Astrocyte (in vitro differentiated cells and primary cell): Measurements from ENCODE around the gene JMJD6. TPM values are rescaled to one million over a fixed set of nuclear protein-coding genes. Genes with fewer than 3 reads are reported as not detected.

Experiments
- DNase-seq: peaks from one replicate; pipeline ENCODE4 v3.0.0-alpha.2; 2010; ENCODE audit warnings: low read depth
- FAIRE-seq: peaks from 2 replicates; lab custom pipeline; 2011; peaks lifted over from hg19 to GRCh38; lab: Jason Lieb, UNC
- H2AFZ ChIP-seq: 2 replicates; pipeline ENCODE4 v1.6.0; 2012; ENCODE audit warnings: low read depth, low read length, inconsistent platforms
- H3K27ac ChIP-seq: 2 replicates; pipeline ENCODE4 v1.5.1; 2011; ENCODE audit warnings: low read depth, low read length, inconsistent platforms
- H3K27me3 ChIP-seq: 2 replicates; pipeline ENCODE4 v1.6.0; 2011; ENCODE audit warnings: low read length, inconsistent platforms; ENCODE audit not compliant: insufficient read depth
- H3K36me3 ChIP-seq: 2 replicates; pipeline ENCODE4 v1.5.1; 2011; ENCODE audit warnings: low read length, inconsistent platforms; ENCODE audit not compliant: insufficient read depth
- H3K4me1 ChIP-seq: 2 replicates; pipeline ENCODE4 v1.5.1; 2011; ENCODE audit warnings: low read length, inconsistent platforms; ENCODE audit not compliant: insufficient read depth
- H3K4me2 ChIP-seq: 2 replicates; pipeline ENCODE4 v1.6.0; 2012; ENCODE audit warnings: low read length, inconsistent platforms
- H3K4me3 ChIP-seq: 2 replicates; pipeline ENCODE4 v1.5.1; 2011; ENCODE audit warnings: low read depth, mild to moderate bottlenecking, low read length, inconsistent platforms; ENCODE audit not compliant: insufficient read depth
- H3K79me2 ChIP-seq: 2 replicates; pipeline ENCODE4 v1.6.0; 2012; ENCODE audit warnings: mild to moderate bottlenecking, low read length, inconsistent platforms; ENCODE audit not compliant: insufficient read depth
- H3K9ac ChIP-seq: 2 replicates; pipeline ENCODE4 v1.6.0; 2012; ENCODE audit warnings: mild to moderate bottlenecking, low read length, inconsistent platforms
- H3K9me3 ChIP-seq: 2 replicates; pipeline ENCODE4 v1.5.1; 2012; ENCODE audit warnings: low read depth, mild to moderate bottlenecking, low read length, inconsistent platforms; ENCODE audit not compliant: insufficient read depth
- H4K20me1 ChIP-seq: 2 replicates; pipeline ENCODE4 v1.6.0; 2012; ENCODE audit warnings: low read length, inconsistent platforms; ENCODE audit not compliant: insufficient read depth
- H3K27ac Mint-ChIP-seq: one replicate; pipeline ENCODE4 v1.8.0; 2021; ENCODE audit warnings: mild to moderate bottlenecking, mixed read lengths; ENCODE audit not compliant: unreplicated experiment
- H3K27me3 Mint-ChIP-seq: one replicate; pipeline ENCODE4 v1.8.0; 2021; ENCODE audit warnings: low read depth, mixed read lengths; ENCODE audit not compliant: unreplicated experiment
- H3K36me3 Mint-ChIP-seq: one replicate; pipeline ENCODE4 v1.8.0; 2021; ENCODE audit warnings: low read depth, mixed read lengths; ENCODE audit not compliant: unreplicated experiment
- H3K4me1 Mint-ChIP-seq: one replicate; pipeline ENCODE4 v1.8.0; 2021; ENCODE audit warnings: low read depth, mixed read lengths; ENCODE audit not compliant: unreplicated experiment
- H3K4me3 Mint-ChIP-seq: one replicate; pipeline ENCODE4 v1.8.0; 2021; ENCODE audit warnings: mild to moderate bottlenecking, moderate library complexity, mixed read lengths; ENCODE audit not compliant: unreplicated experiment
- H3K9me3 Mint-ChIP-seq: one replicate; pipeline ENCODE4 v1.8.0; 2021; ENCODE audit warnings: mild to moderate bottlenecking, mixed read lengths; ENCODE audit not compliant: unreplicated experiment
- CTCF ChIP-seq: IDR thresholded peaks from 2 replicates; pipeline ENCODE4 v1.5.1; 2011; ENCODE audit warnings: low read depth, mild to moderate bottlenecking, inconsistent platforms, low read length, moderate library complexity; ENCODE audit not compliant: insufficient read depth
- EZH2 ChIP-seq: IDR thresholded peaks from 2 replicates; pipeline ENCODE4 v1.6.1; 2012; ENCODE audit warnings: mild to moderate bottlenecking, low read length, inconsistent platforms; ENCODE audit not compliant: insufficient read depth
- total RNA-seq: library from RNA; stranded (reverse); gene quantifications from 2 replicates; pipeline ENCODE4 v1.2.1, GENCODE V29; 2021

The JMJD6 gene
- total RNA-seq, 1 donor from 2014 or later, result 45.5 TPM

- Histone ChIP-seq H3K4me2 (peak overlapping the region; percentile 78), H3K79me2 (peaks cover 48% of the 10 kb centered on the region), H4K20me1 (peaks cover 65% of the 10 kb centered on the region), H3K9me3 (no peaks in the 10 kb centered on the region), H2AFZ (no peak overlapping the region), H3K27me3 (no peaks in the 10 kb centered on the region), H3K4me3 (no peak overlapping the region), H3K27ac (peak overlapping the region; percentile 99), H3K4me1 (peaks cover 38% of the 10 kb centered on the region), H3K36me3 (peaks cover 38% of the 10 kb centered on the region), H3K9ac (peak overlapping the region; percentile 86)
- H3K9me3 Mint-ChIP-seq, result no peaks in the 10 kb centered on the region
- TF ChIP-seq EZH2 (no peak), CTCF (no peak)
- peaks cover 14% of the 10 kb centered on the region for H3K36me3 Mint-ChIP-seq
- FAIRE-seq (no peak), DNase-seq (no peak)
- peaks cover 25% of the 10 kb centered on the region for H3K4me1 Mint-ChIP-seq
- H3K27me3 Mint-ChIP-seq, result no peaks in the 10 kb centered on the region
- peak overlapping the region; percentile 36 for H3K4me3 Mint-ChIP-seq
- peak overlapping the region; percentile 97 for H3K27ac Mint-ChIP-seq
These were observed 10.9 kb downstream of the JMJD6 start for GRCh38 chr17:76715496-76715830.

GRCh38 chr17:76714822-76715495, 11.4 kb downstream of the JMJD6 start:
- Histone ChIP-seq H4K20me1 (peaks cover 60% of the 10 kb centered on the region), H3K4me3 (no peak overlapping the region), H3K27ac (peak overlapping the region; percentile 99), H2AFZ (no peak overlapping the region), H3K79me2 (peaks cover 48% of the 10 kb centered on the region), H3K36me3 (peaks cover 34% of the 10 kb centered on the region), H3K4me1 (peaks cover 38% of the 10 kb centered on the region), H3K27me3 (no peaks in the 10 kb centered on the region), H3K9ac (peak overlapping the region; percentile 86), H3K4me2 (peak overlapping the region; percentile 78), H3K9me3 (no peaks in the 10 kb centered on the region)
- Mint-ChIP-seq H3K36me3 (peaks cover 14% of the 10 kb centered on the region), H3K27me3 (no peaks in the 10 kb centered on the region), H3K27ac (peak overlapping the region; percentile 97), H3K4me3 (peak overlapping the region; percentile 64), H3K9me3 (no peaks in the 10 kb centered on the region), H3K4me1 (peaks cover 25% of the 10 kb centered on the region)
- FAIRE-seq (no peak), DNase-seq (no peak)
- peak; percentile 82 for TF ChIP-seq CTCF
- TF ChIP-seq EZH2, result no peak

GRCh38 chr17:76714336-76714735, 12.1 kb downstream of the JMJD6 start:
- Histone ChIP-seq H4K20me1 (peaks cover 59% of the 10 kb centered on the region), H3K4me2 (no peak overlapping the region), H3K9ac (no peak overlapping the region), H3K4me3 (no peak overlapping the region), H3K27me3 (no peaks in the 10 kb centered on the region), H3K4me1 (peaks cover 38% of the 10 kb centered on the region), H3K9me3 (no peaks in the 10 kb centered on the region), H3K36me3 (peaks cover 31% of the 10 kb centered on the region), H2AFZ (no peak overlapping the region), H3K79me2 (peaks cover 54% of the 10 kb centered on the region), H3K27ac (no peak overlapping the region)
- H3K4me1 Mint-ChIP-seq, result peaks cover 28% of the 10 kb centered on the region
- H3K4me3 Mint-ChIP-seq, result no peak overlapping the region
- no peak for DNase-seq
- H3K27me3 Mint-ChIP-seq, result no peaks in the 10 kb centered on the region
- H3K27ac Mint-ChIP-seq, result peak overlapping the region; percentile 27
- peaks cover 11% of the 10 kb centered on the region for H3K36me3 Mint-ChIP-seq
- H3K9me3 Mint-ChIP-seq, result no peaks in the 10 kb centered on the region
- FAIRE-seq, result no peak
- TF ChIP-seq CTCF (no peak), EZH2 (no peak)
